Measurements from ENCODE around the gene VTA1. TPM values are rescaled to one million over a fixed set of nuclear protein-coding genes. Genes with fewer than 3 reads are reported as not detected.

The VTA1 gene
- total and polyA plus RNA-seq, 2 of the 13 experiments (the other 11 are each of a cell fraction or from before 2014, with no cell fraction given), result 70.7 to 89.1 TPM

- Histone ChIP-seq H3K79me2 (ENCODE audit: insufficient read depth, low read length) (peaks cover 36% of the 10 kb centered on the region), H3K4me1 (ENCODE audit: insufficient read depth, low read length) (peaks cover 12% of the 10 kb centered on the region), H4K20me1 (ENCODE audit: insufficient read depth, low read length) (0 out of 2 replicates have a peak, but pooled peaks cover 3% of the 10 kb centered on the region), H3K27ac (ENCODE audit: extremely low read length, insufficient read depth, low read length) (no peak overlapping the region), H3K9me3 (ENCODE audit: low read length) (no peaks in the 10 kb centered on the region), H3K4me2 (ENCODE audit: low read depth, low read length) (no peak overlapping the region), H2AFZ (ENCODE audit: low read length) (no peak overlapping the region), H3K9ac (ENCODE audit: insufficient read depth, low read depth, low read length) (no peak overlapping the region), H3K27me3 (ENCODE audit: control insufficient read depth in 1 of 2, insufficient read depth in 2 of 2, low read length in 2 of 2) (no peaks in the 10 kb centered on the region), H3K4me3 (replicated peaks in 1 of 3; ENCODE audit: insufficient read depth in 1 of 3, low read depth in 2 of 3, low read length in 3 of 3) (no peak overlapping the region), H3K36me3 (replicated peaks in 1 of 2; ENCODE audit: control insufficient read depth in 1 of 2, insufficient read depth in 2 of 2, low read length in 2 of 2) (peaks cover 10 to 39% of the 10 kb centered on the region in 2 experiments)
- no peak for TF ChIP-seq ZNF549 (CRISPR knock-in tag; IDR thresholded peaks at IDR 0.05)
- TF ChIP-seq HNF1B (CRISPR knock-in tag; IDR thresholded peaks at IDR 0.05), result no peak
- TF ChIP-seq MED13 (CRISPR knock-in tag; IDR thresholded peaks at IDR 0.05), result no peak
- no peak for TF ChIP-seq FOXJ3 (CRISPR knock-in tag; IDR thresholded peaks at IDR 0.05; ENCODE audit: borderline replicate concordance)
- TF ChIP-seq IKZF5 (CRISPR knock-in tag; IDR thresholded peaks at IDR 0.05), result no peak
- TF ChIP-seq ZNF770 (CRISPR knock-in tag; IDR thresholded peaks at IDR 0.05), result no peak
- TF ChIP-seq ZNF75D (CRISPR knock-in tag; IDR thresholded peaks at IDR 0.05; ENCODE audit: borderline replicate concordance), result no peak
- TF ChIP-seq ZNF24 (IDR thresholded peaks at IDR 0.05), result no peak
- no peak for TF ChIP-seq ZNF839 (CRISPR knock-in tag; IDR thresholded peaks at IDR 0.05; ENCODE audit: borderline replicate concordance)
- ChIA-PET POLR2A (no interaction called here), CTCF (ENCODE audit: low intra/inter-chr PET ratio, low total read pairs) (no interaction called here)
- BruUV-seq (replicated peaks), result no TSS peak
- WGBS (ENCODE audit: low lambda C conversion rate), result 94% methylated on average over 3 of the region's 3 CpGs
- in situ Hi-C loops (cut with HindIII; ENCODE audit: extremely low pct_ligation_motif_present, low pct_unique_long_range_greater_than_20kb) (loop anchor here (10.0 kb wide), 1 partner anchor 218 kb away; no protein-coding TSS in a partner anchor), intact Hi-C loops (cut with micrococcal nuclease; ENCODE audit: unreplicated experiment) (no loop called here)
- ATAC-seq (no peak), DNase-seq (ENCODE audit: low spot score) (no peak), FAIRE-seq (no peak)
Observed at GRCh38 chr6:142167071-142167470, 20.0 kb downstream of the VTA1 start.

Measured in HepG2 (cell line).